Endothelial cell of umbilical vein (primary cell): ENCODE measurements around the gene CDH15.
A peak's percentile ranks its signal among the peaks of the same experiment; 100 is the strongest.

Experiments used
- CTCF ChIP-seq, 2 donors: IDR thresholded peaks; 1 replicate in 1 of 2; 2 replicates in 1 of 2; pipeline ENCODE4 v1.5.1; 2011; ENCODE audit warnings: low read length in 2 of 2, mild to moderate bottlenecking in 2 of 2, moderate library complexity in 2 of 2, control low read depth in 1 of 2, inconsistent platforms in 1 of 2, low read depth in 1 of 2; ENCODE audit not compliant: insufficient read depth in 1 of 2; ENCODE audit errors: extremely low read depth in 1 of 2
- EZH2 ChIP-seq: IDR thresholded peaks from 2 replicates; pipeline ENCODE4 v1.6.1; 2012; ENCODE audit warnings: borderline replicate concordance, low read depth, mild to moderate bottlenecking, moderate library complexity, low read length, inconsistent platforms; ENCODE audit not compliant: severe bottlenecking
- GATA2 ChIP-seq: IDR thresholded peaks from 2 replicates; pipeline ENCODE4 v1.7.0; 2011; ENCODE audit warnings: low read depth, mild to moderate bottlenecking, moderate library complexity, mixed read lengths, low read length; ENCODE audit not compliant: insufficient read length, insufficient read depth
- MYC ChIP-seq: IDR thresholded peaks from one replicate; pipeline ENCODE4 v1.6.1; 2011; ENCODE audit warnings: mild to moderate bottlenecking, low read depth, low read length

- TF ChIP-seq CTCF (IDR thresholded peaks at IDR 0.05; ENCODE audit: extremely low read depth in 1 of 2, insufficient read depth in 1 of 2, low read depth in 1 of 2, low read length in 2 of 2) = no peak
- no peak for TF ChIP-seq MYC
- TF ChIP-seq GATA2 = no peak
- TF ChIP-seq EZH2 = peak; percentile 65
Observed at GRCh38 chr16:89201439-89202377, 30.2 kb downstream of the CDH15 start.
